Right lobe of liver (tissue), 4 donors: ENCODE data around the gene CRIM1.

Source experiments
- POLR2A ChIP-seq: fragments of 450-650 bp; IDR thresholded peaks from one replicate; pipeline ENCODE4 v1.6.1; 2017; ENCODE audit warnings: antibody characterized with exemption, mild to moderate bottlenecking
- TF ChIP-seq, protein P1 (sequence below), 4 donors: fragments of 200-600 bp in 3 of 4; fragments of 450-650 bp in 1 of 4; IDR thresholded peaks; one replicate each; pipeline versions ENCODE4 v1.5.1 to v1.8.0; 2016 to 2022; ENCODE audit warnings: antibody characterized with exemption in 4 of 4, mild to moderate bottlenecking in 2 of 4
- donor health status: DM: no; HTN: no; CAD: no.
- donor health status: DM: no; HTN: no; CAD: no.
- donor health status: DM: no; HTN: yes; CAD: no.

DNA sequence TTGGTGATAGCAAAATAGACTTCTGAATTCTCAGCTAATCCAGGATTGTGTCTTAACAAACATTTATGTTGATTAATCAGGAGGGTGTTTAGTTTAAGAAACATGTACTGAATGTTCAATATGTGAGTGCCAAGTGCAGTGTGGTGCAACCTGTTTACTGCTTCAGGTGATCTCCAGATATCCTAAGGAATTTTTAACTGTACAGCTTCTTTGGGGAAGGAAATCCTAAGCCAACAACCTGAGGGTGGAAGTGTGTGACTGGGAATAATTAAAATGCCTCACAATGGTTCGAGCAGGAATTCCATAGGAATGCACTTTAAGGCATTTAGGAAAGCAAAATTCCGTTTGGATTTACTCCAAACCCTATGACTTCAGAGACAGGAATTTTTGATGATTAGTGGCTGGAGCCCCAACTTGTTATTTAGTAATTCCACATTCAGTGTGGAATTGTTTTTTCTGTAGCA, 16.4 kb downstream of the CRIM1 start:
- TF ChIP-seq POLR2A: no peak
- TF ChIP-seq, protein P1, sequence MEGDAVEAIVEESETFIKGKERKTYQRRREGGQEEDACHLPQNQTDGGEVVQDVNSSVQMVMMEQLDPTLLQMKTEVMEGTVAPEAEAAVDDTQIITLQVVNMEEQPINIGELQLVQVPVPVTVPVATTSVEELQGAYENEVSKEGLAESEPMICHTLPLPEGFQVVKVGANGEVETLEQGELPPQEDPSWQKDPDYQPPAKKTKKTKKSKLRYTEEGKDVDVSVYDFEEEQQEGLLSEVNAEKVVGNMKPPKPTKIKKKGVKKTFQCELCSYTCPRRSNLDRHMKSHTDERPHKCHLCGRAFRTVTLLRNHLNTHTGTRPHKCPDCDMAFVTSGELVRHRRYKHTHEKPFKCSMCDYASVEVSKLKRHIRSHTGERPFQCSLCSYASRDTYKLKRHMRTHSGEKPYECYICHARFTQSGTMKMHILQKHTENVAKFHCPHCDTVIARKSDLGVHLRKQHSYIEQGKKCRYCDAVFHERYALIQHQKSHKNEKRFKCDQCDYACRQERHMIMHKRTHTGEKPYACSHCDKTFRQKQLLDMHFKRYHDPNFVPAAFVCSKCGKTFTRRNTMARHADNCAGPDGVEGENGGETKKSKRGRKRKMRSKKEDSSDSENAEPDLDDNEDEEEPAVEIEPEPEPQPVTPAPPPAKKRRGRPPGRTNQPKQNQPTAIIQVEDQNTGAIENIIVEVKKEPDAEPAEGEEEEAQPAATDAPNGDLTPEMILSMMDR (IDR thresholded peaks at IDR 0.05): no peak
